Tibial nerve (tissue), 4 donors: ENCODE results near the gene LLGL2. TPM values are rescaled to one million over a fixed set of nuclear protein-coding genes. Genes with fewer than 3 reads are reported as not detected.
A peak's percentile ranks its signal among the peaks of the same experiment; 100 is the strongest.

Experiments used
- DNase-seq, 2 donors: peaks; one replicate each; pipeline ENCODE4 v3.0.0-alpha.2; 2019; ENCODE audit warnings: low spot score in 2 of 2
- H3K27ac ChIP-seq, 4 donors: fragments of 200-600 bp; sonication (generic) in 3 of 4; one replicate each; pipeline ENCODE4 v1.5.1; 2017 to 2019; ENCODE audit warnings: mild to moderate bottlenecking in 1 of 4
- H3K27me3 ChIP-seq, 2 donors: fragments of 200-600 bp; sonication (generic) in 1 of 2; one replicate each; pipeline versions ENCODE4 v1.5.1 to v1.6.0; 2017 to 2019
- H3K36me3 ChIP-seq, 3 donors: fragments of 200-600 bp; sonication (generic); one replicate each; pipeline ENCODE4 v1.5.1; 2018 to 2019
- H3K4me1 ChIP-seq, 4 donors: fragments of 200-600 bp; sonication (generic) in 3 of 4; one replicate each; pipeline ENCODE4 v1.5.1; 2017 to 2019
- H3K4me3 ChIP-seq, 4 donors: fragments of 200-600 bp; sonication (generic) in 3 of 4; one replicate each; pipeline ENCODE4 v1.5.1; 2017 to 2019; ENCODE audit warnings: mild to moderate bottlenecking in 1 of 4, moderate library complexity in 1 of 4
- H3K9me3 ChIP-seq, 4 donors: fragments of 200-600 bp; sonication (generic) in 3 of 4; one replicate each; pipeline ENCODE4 v1.5.1; 2017 to 2019
- CTCF ChIP-seq, 5 experiments: fragments of 200-600 bp in 3 of 5; fragments of 450-650 bp in 2 of 5; sonication (generic) in 3 of 5; IDR thresholded peaks; one replicate each; pipeline ENCODE4 v1.5.1; 2016 to 2019; ENCODE audit warnings: antibody characterized with exemption in 5 of 5, mild to moderate bottlenecking in 3 of 5, moderate library complexity in 2 of 5
- EP300 ChIP-seq, 2 donors: sonication (generic); formaldehyde crosslinking; IDR thresholded peaks; one replicate each; pipeline ENCODE4 v1.6.1; 2017; ENCODE audit warnings: antibody characterized with exemption in 2 of 2, mild to moderate bottlenecking in 1 of 2
- POLR2A ChIP-seq, 2 donors: fragments of 450-650 bp; IDR thresholded peaks; one replicate each; pipeline ENCODE4 v1.6.1; 2017; ENCODE audit warnings: antibody characterized with exemption in 2 of 2, mild to moderate bottlenecking in 2 of 2, moderate library complexity in 2 of 2
- WGBS, 2 donors: methylation state at CpG; one replicate each; pipeline ENCODE4 v1.1.5; 2018; 5-methylcytosine and 5-hydroxymethylcytosine counted together
- total RNA-seq, 4 donors: library from RNA; depleted of rRNA; stranded (reverse); fragments of >200 nt; gene quantifications; one replicate each; pipeline ENCODE4 v1.1.0, GENCODE V29; 2016

Gene LLGL2
- total RNA-seq, 4 donors from 2014 or later = 8.4 to 18.4 (median 8.8) TPM

DNA sequence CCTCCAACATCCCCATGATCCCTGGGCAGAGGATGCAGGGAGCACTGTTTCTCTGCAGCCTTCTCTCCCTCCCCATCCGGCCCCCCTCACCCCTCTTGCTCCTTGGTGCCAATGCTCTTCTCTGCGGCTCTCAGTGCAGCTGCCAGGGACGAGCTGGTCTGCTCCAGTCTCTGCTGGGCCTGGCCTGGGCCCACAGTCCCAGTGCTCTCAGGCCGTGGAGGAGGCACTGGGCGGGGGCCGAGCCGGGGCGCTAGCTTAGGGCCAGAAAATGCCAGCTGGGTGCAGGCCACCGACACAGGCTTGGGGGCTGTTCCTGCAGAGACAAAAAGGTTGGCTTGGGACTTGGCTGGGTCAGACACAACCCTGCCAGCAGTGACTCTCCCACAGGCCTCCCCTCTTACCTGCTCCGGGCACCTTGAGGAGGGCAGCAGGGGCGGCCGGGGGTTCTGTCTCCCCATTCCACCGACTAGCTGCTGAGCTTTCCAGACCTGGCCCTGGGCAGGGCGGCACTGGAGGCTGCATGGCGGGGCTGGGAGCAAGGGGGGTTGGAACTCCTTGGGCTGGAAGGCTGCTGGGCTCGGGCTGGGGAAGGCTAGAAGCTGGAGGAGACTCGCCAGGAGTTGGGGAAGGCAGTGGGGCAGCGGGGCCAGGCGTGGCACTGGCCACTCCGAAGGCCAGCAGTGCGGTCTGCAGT, 24.0 kb upstream of the LLGL2 start:
- Histone ChIP-seq H3K9me3 (no peaks in the 10 kb centered on the region), H3K27me3 (no peaks in the 10 kb centered on the region), H3K36me3 (peaks cover 0 to 90% (median 9%) of the 10 kb centered on the region in 3 donors), H3K27ac (peak overlapping the region; percentile 37 to 96 (median 80)), H3K4me3 (no peak overlapping the region), H3K4me1 (peaks cover 0 to 74% (median 16%) of the 10 kb centered on the region in 4 donors)
- 32 to 67% methylated on average over 3 to 11 of the region's 21 CpGs for WGBS, 2 donors
- TF ChIP-seq POLR2A (IDR thresholded peaks at IDR 0.05) (no peak), EP300 (IDR thresholded peaks at IDR 0.05) (peak in 1 of 2 donors; percentile 44)
- no peak for DNase-seq

DNA sequence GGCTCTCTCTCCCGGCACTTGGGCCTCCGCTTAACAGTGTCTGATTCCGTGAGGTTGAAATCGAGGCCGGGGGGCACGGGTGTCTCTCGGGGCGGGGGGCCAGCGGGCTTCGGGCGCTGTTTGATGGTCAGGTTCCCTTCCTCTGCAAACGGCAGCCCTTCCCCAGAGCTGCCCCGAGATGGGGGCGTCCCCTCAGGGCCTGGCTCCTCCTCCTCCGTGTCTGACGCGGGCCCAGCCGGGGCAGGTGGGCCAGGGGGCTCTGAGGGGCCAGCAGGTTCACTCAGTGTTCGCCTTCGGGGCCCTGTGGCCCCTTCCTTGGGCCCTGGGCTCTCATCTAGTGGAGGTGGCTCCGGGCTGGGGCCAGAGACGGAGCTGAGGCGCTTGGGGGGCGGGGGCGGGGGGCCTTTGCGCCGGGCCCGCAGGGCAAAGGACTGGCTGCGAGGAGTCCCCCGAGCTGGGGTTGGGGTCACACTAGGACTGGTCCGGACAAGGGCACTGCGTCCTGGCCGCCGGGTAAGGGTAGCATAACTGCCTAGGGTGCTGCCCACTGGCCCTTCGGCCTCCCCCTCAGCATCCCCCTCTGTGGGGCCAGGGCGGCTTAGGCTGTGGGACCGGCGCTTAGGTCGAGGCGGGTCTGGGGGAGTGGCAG, 23.3 kb upstream of the LLGL2 start:
- Histone ChIP-seq H3K4me3 (no peak overlapping the region), H3K27me3 (no peaks in the 10 kb centered on the region), H3K4me1 (peaks cover 0 to 81% (median 22%) of the 10 kb centered on the region in 4 donors), H3K36me3 (peaks cover 0 to 90% (median 4%) of the 10 kb centered on the region in 3 donors), H3K9me3 (no peaks in the 10 kb centered on the region), H3K27ac (peak overlapping the region; percentile 37 to 96 (median 80))
- DNase-seq = no peak
- TF ChIP-seq POLR2A (IDR thresholded peaks at IDR 0.05) (no peak), CTCF (IDR thresholded peaks at IDR 0.05) (no peak), EP300 (IDR thresholded peaks at IDR 0.05) (no peak)
- 54 to 63% methylated on average over 10 to 27 of the region's 40 CpGs for WGBS, 2 donors

- no peaks in the 10 kb centered on the region for H3K9me3 ChIP-seq
- peak overlapping the region; percentile 37 to 96 (median 80) for H3K27ac ChIP-seq
- TF ChIP-seq CTCF (IDR thresholded peaks at IDR 0.05) (no peak), POLR2A (IDR thresholded peaks at IDR 0.05) (no peak), EP300 (IDR thresholded peaks at IDR 0.05) (no peak)
- peaks cover 0 to 92% (median 4%) of the 10 kb centered on the region in 3 donors for H3K36me3 ChIP-seq
- H3K4me3 ChIP-seq = no peak overlapping the region
- no peaks in the 10 kb centered on the region for H3K27me3 ChIP-seq
- H3K4me1 ChIP-seq = peaks cover 0 to 87% (median 25%) of the 10 kb centered on the region in 4 donors
- WGBS, 2 donors = 86 to 87% methylated on average over 15 to 25 of the region's 25 CpGs
- DNase-seq = no peak
Measured at GRCh38 chr17:75502721-75503329, 22.7 kb upstream of the LLGL2 start.

DNA sequence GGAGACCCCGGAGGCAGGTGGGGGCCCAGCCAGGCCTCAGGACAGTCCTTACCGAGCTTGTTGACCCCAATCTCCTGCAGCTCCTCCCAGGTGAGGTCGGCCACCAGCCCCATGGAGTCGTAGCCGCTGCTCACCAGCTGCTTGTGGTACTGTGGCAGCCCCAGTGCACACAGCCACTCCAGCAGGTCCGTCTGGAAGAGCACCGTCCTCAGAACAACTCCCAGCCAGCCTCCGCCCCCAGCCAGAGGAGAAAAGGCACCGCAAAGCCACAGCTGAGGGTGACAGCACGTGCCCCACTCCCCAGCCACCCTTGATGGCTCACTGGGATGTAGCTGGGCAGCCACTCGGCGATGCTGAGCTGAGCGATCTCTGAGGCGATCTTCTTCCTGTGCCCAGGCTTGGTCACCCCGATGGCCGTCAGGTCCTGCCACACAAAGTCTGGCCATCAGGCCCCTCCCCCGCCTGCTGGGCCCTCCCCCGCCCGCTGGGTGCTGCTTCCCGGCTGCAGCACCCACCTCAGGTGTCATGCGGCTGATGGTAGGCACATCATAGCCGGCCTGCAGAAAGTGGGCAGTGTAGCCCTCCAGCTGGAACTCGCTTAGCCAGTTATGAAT, 22.1 kb upstream of the LLGL2 start:
- Histone ChIP-seq H3K36me3 (peaks cover 0 to 90% (median 4%) of the 10 kb centered on the region in 3 donors), H3K27ac (peak overlapping the region in 3 of 4 donors; percentile 42 to 96 (median 67))

More for the DNA sequence above, 22.1 kb upstream of the LLGL2 start:
- TF ChIP-seq EP300 (IDR thresholded peaks at IDR 0.05) (no peak), POLR2A (IDR thresholded peaks at IDR 0.05) (no peak), CTCF (IDR thresholded peaks at IDR 0.05) (no peak)
- 69 to 79% methylated on average over 5 to 16 of the region's 23 CpGs for WGBS, 2 donors
- H3K4me1 ChIP-seq = peaks cover 0 to 89% (median 29%) of the 10 kb centered on the region in 4 donors
- H3K9me3 ChIP-seq = no peaks in the 10 kb centered on the region
- no peak for DNase-seq
- H3K4me3 ChIP-seq = no peak overlapping the region
- no peaks in the 10 kb centered on the region for H3K27me3 ChIP-seq
